ENCODE results near the gene RDX. TPM values are rescaled to one million over a fixed set of nuclear protein-coding genes. Genes with fewer than 3 reads are reported as not detected.

Gene RDX
- total and polyA plus RNA-seq, 2 donors from 2014 or later, result 28.0 to 97.3 TPM

- intact Hi-C loops (cut with DNase I), result loop anchor here (10.0 kb wide), 1 partner anchor 228 kb away; no protein-coding TSS in a partner anchor
- Histone ChIP-seq H3K27me3 (ENCODE audit: control insufficient read depth, insufficient read depth, low read length) (no peaks in the 10 kb centered on the region), H3K4me1 (ENCODE audit: control insufficient read depth in 2 of 3, insufficient read depth in 2 of 3, low read depth in 1 of 3, low read length in 3 of 3) (no peaks in the 10 kb centered on the region), H3K9me3 (ENCODE audit: control insufficient read depth in 2 of 3, insufficient read depth in 1 of 3, low read length in 3 of 3) (no peaks in the 10 kb centered on the region), H3K4me3 (ENCODE audit: low read length in 3 of 3) (no peak overlapping the region), H3K27ac (ENCODE audit: low read depth in 2 of 2, low read length in 2 of 2) (no peak overlapping the region), H3K9ac (ENCODE audit: low read length in 3 of 3) (no peak overlapping the region), H3K36me3 (ENCODE audit: control insufficient read depth in 2 of 3, insufficient read depth in 3 of 3, low read length in 3 of 3) (no peaks in the 10 kb centered on the region)
- FAIRE-seq (no peak), DNase-seq (peak in 1 of 5 donors; percentile 20)
- TF ChIP-seq CTCF (IDR thresholded peaks at IDR 0.05; ENCODE audit: borderline replicate concordance, extremely low read depth, insufficient read depth), result no peak
These were observed 89.3 kb downstream of the RDX start for GRCh38 chr11:110207123-110207522.

GRCh38 chr11:110200836-110201235, 95.6 kb downstream of the RDX start:
- no peak for FAIRE-seq
- peaks cover 2 to 6% (median 3%) of the 10 kb centered on the region in 3 donors for H3K4me1 ChIP-seq (ENCODE audit: control insufficient read depth in 2 of 3, insufficient read depth in 2 of 3, low read depth in 1 of 3, low read length in 3 of 3)
- no peak overlapping the region for H3K4me3 ChIP-seq (ENCODE audit: low read length in 3 of 3)
- H3K9ac ChIP-seq (ENCODE audit: low read length in 3 of 3), result no peak overlapping the region
- no peak for TF ChIP-seq CTCF (IDR thresholded peaks at IDR 0.05; ENCODE audit: borderline replicate concordance, extremely low read depth, insufficient read depth)
- no peaks in the 10 kb centered on the region for H3K36me3 ChIP-seq (ENCODE audit: control insufficient read depth in 2 of 3, insufficient read depth in 3 of 3, low read length in 3 of 3)
- H3K9me3 ChIP-seq (ENCODE audit: control insufficient read depth in 2 of 3, insufficient read depth in 1 of 3, low read length in 3 of 3), result no peaks in the 10 kb centered on the region
- intact Hi-C loops (cut with DNase I), result loop anchor here (10.0 kb wide), 1 partner anchor 234 kb away; no protein-coding TSS in a partner anchor
- peak overlapping the region in 1 of 2 donors; percentile 26 for H3K27ac ChIP-seq (ENCODE audit: low read depth in 2 of 2, low read length in 2 of 2)
- no peaks in the 10 kb centered on the region for H3K27me3 ChIP-seq (ENCODE audit: control insufficient read depth, insufficient read depth, low read length)
- DNase-seq, result no peak

- DNase-seq (no peak), FAIRE-seq (no peak)
- intact Hi-C loops (cut with DNase I), result loop anchor here (10.0 kb wide), 1 partner anchor 235 kb away; no protein-coding TSS in a partner anchor
- no peak overlapping the region for H3K9ac ChIP-seq (ENCODE audit: low read length in 3 of 3)
- peaks cover 4 to 9% (median 8%) of the 10 kb centered on the region in 3 donors for H3K4me1 ChIP-seq (ENCODE audit: control insufficient read depth in 2 of 3, insufficient read depth in 2 of 3, low read depth in 1 of 3, low read length in 3 of 3)
- no peaks in the 10 kb centered on the region for H3K9me3 ChIP-seq (ENCODE audit: control insufficient read depth in 2 of 3, insufficient read depth in 1 of 3, low read length in 3 of 3)
- peak overlapping the region in 1 of 2 donors; percentile 26 for H3K27ac ChIP-seq (ENCODE audit: low read depth in 2 of 2, low read length in 2 of 2)
- H3K4me3 ChIP-seq (ENCODE audit: low read length in 3 of 3), result no peak overlapping the region
- no peaks in the 10 kb centered on the region for H3K27me3 ChIP-seq (ENCODE audit: control insufficient read depth, insufficient read depth, low read length)
- no peaks in the 10 kb centered on the region for H3K36me3 ChIP-seq (ENCODE audit: control insufficient read depth in 2 of 3, insufficient read depth in 3 of 3, low read length in 3 of 3)
- TF ChIP-seq CTCF (IDR thresholded peaks at IDR 0.05; ENCODE audit: borderline replicate concordance, extremely low read depth, insufficient read depth), result no peak
These were observed 96.2 kb downstream of the RDX start for GRCh38 chr11:110200241-110200640.

All from kidney (tissue), 14 donors.